GM13976 (cell line): ENCODE data around the gene POLDIP2.

ENCODE experiments used
- DNase-seq: peaks from one replicate; pipeline ENCODE4 v3.0.0; 2012; ENCODE audit warnings: low spot score
- in situ Hi-C: fragments of 300-500 bp; cut with MboI; formaldehyde crosslinking; loops from one replicate; pipeline ENCODE4 v1.12.0; 2022; ENCODE audit warnings: low sequenced_read_pairs, mixed read lengths, inconsistent platforms; ENCODE audit not compliant: unreplicated experiment
- TF ChIP-seq, protein P1 (sequence below): IDR thresholded peaks from 2 replicates; pipeline ENCODE4 v1.5.1; 2012; ENCODE audit warnings: borderline replicate concordance, mild to moderate bottlenecking; ENCODE audit not compliant: insufficient read depth; ENCODE audit errors: extremely low read depth, missing control alignments, control extremely low read depth

Gene POLDIP2

GRCh38 chr17:28335201-28335958 is 21.9 kb downstream of the POLDIP2 start, which contains the start of the genes IFT20 and TNFAIP1:
Gene IFT20 (minus strand): TSS chr17:28335472. CDS start chr17:28331985, 3,487 bp downstream.
Gene TNFAIP1 (plus strand): TSS chr17:28335761. CDS start chr17:28339522, 3,761 bp downstream.
- in situ Hi-C loops = no loop called here
- DNase-seq = peak; percentile 98
- TF ChIP-seq, protein P1, sequence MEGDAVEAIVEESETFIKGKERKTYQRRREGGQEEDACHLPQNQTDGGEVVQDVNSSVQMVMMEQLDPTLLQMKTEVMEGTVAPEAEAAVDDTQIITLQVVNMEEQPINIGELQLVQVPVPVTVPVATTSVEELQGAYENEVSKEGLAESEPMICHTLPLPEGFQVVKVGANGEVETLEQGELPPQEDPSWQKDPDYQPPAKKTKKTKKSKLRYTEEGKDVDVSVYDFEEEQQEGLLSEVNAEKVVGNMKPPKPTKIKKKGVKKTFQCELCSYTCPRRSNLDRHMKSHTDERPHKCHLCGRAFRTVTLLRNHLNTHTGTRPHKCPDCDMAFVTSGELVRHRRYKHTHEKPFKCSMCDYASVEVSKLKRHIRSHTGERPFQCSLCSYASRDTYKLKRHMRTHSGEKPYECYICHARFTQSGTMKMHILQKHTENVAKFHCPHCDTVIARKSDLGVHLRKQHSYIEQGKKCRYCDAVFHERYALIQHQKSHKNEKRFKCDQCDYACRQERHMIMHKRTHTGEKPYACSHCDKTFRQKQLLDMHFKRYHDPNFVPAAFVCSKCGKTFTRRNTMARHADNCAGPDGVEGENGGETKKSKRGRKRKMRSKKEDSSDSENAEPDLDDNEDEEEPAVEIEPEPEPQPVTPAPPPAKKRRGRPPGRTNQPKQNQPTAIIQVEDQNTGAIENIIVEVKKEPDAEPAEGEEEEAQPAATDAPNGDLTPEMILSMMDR = no peak

DNA sequence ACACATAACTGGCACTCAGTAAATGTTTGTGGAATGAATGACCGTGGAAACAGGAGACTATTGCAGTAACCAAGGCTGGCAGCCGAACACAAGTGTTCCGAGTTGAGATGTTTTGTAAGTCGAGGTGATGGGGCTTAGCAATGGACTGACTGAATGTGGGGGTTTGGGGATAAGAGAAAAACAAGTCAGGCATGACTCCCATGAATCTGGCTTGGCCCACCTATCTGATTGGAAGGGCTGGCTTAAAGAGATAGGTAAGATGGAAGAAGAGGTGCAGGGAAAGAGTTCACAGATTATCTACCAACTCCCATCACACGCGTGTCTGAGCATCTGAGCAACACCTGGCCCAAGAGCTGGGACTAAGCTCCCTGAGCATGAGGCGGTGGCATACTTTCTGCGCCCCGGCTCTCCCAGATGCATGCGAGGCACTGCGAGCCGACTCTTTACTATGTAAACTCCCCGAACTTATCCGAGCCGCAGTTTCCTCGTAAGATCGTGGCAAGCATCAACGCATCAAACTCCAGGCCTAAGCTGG is 22.6 kb downstream of the POLDIP2 start:
- TF ChIP-seq, protein P1 = no peak
- in situ Hi-C loops = no loop called here
- DNase-seq = no peak

GRCh38 chr17:28334171-28334570 is 23.2 kb downstream of the POLDIP2 start:
- no peak for DNase-seq
- TF ChIP-seq, protein P1 = no peak
- in situ Hi-C loops = no loop called here

- in situ Hi-C loops = no loop called here
- TF ChIP-seq, protein P1 = no peak
- no peak for DNase-seq
Observed at GRCh38 chr17:28333083-28333746, 24.1 kb downstream of the POLDIP2 start.

DNA sequence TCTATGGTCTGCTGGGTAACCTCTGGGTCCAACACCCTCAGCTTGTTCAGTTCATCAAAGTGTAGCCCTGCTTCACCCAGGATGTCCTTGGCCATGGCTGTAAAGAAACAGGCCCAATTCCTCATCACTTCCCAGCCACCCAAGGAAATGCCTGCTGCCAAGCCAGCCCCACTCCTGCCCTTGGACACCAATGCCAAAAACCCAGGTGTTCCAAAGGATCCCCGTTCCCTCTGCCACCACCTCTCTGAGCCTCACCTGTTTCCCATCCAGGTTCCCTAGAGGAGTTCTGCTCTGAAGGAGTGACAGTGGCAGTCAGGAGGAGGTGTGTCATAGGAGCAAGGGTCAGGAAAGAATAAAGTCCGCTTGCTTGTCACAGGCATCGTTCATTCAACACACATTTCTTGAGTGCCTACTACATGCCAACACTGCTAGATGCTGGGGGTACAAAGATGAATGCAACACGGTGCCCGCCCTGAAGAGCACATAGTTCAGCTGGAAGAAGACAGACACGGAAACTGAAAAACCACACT is 25.4 kb downstream of the POLDIP2 start:
- TF ChIP-seq, protein P1 = no peak
- in situ Hi-C loops = no loop called here
- no peak for DNase-seq

GRCh38 chr17:28330671-28331070 is 26.7 kb downstream of the POLDIP2 start:
- in situ Hi-C loops = no loop called here
- no peak for DNase-seq
- TF ChIP-seq, protein P1 = no peak
